ENCODE data around the gene TTC9.
A peak's percentile ranks its signal among the peaks of the same experiment; 100 is the strongest.

TTC9 gene

DNA sequence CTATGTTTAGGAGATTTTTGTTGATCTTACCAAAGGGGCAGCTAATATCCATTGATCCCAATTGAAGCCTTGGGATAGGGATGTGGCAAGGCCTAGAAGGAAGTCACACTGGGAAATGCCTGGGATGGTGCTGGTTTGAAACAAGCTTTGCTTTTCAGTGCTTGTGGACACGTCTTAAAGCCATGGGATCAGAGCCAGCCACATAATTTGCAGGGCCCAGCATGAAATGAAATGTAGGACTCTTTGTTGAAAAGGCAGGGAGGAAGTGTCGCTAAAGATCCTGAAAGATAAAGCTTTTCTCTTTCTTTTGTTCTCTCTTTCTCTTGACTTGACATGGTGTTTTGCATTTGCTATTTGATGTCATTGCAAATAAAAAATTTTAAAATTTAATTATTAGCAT lies 5.0 kb downstream of the TTC9 start:
- DNase-seq: no peak

DNA sequence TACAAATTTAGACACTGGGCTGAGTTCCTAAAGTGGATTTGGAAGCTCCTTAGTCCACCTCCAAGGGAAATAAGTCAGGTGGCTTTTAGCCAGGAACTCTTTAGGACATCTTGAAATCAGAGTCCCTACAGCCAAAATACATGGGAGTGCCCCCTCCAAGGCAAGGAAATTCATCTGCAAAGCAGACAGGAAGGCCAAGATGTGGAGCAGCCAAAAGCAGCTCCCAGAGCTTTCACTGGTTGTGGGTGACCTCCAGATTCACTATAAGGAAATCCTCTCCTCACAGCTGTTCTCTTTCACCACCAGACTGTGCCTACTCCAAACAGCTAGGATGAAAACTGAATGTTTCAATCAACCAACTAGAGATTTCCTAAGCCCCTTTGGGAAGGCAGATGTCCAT lies 6.6 kb downstream of the TTC9 start:
- no peak for DNase-seq

DNA sequence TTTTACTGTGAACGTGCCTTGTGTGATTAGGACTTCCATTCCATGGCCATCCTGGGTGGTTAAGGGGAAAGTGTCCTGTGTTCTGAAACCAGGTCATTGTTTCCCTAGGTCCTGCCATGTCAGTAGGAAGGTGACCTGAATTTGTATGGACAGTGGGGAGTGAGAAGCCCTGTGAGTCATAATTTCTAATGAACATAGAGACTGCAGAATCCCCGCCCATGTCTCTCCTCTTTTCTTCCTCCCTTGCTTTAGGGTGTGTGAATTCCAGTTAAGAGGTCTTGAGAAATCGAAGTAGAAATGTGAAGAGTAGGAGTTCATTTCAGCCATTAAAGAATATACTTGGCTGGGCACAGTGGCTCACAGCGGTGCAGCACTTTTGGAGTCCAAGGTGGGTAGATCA lies 8.1 kb downstream of the TTC9 start:
- no peak for DNase-seq

DNA sequence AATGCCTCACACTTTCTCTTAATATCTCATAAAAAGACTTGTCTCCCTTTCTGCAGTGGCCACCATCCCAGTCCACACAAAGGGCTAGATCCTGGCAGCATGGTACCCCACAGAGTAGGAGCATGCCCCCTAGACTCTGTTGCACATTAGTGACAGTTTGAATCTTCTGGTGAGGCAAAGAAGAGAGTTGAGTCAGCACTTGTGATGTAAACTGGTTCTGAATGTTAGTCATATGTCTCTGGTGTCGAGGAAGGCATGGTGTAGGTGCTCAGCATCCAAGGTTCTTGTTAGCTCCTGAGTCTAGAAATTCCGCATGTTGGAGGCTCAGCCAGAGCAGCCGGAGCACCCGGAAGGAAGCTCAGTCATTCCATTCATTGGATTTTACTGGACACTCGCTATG lies 9.8 kb downstream of the TTC9 start:
- DNase-seq: no peak

DNA sequence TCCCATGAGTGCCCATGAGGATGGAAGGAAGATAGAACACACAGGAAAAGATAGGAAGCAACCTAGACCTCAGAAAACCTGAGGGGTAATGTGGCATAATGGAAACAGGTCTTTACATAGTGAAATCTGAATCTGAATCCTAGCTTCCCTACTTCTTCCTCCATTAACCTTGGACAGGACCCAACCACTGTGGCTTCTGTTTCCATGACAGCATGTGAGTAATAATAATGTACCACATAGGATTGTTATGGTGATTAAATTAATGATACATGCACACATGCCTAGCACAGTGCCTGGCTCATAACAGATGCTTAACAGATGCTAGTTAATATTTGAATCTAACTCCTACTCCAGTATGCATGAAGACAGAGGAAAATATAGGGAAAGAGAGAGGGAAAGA lies 11.2 kb downstream of the TTC9 start:
- DNase-seq: no peak

DNA sequence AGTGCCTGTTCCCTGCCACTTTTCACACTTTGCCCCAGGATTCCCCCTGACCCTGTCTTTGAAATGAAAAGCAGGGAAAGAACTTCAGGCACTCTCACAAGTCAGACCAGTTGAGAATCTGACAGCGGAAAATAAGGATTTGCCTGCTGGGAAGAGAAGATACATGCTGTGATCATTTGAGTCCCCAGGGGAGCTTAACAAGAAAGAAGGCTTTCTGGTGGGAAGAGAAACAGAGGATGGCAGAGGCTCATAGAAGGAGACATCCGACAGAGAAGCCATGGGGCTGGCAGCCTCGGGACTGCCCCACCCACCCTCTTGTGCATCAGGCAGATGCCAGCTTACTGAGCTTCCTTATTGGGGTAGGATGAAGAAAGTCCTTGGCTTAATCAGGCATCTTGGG lies 11.9 kb downstream of the TTC9 start:
- no peak for DNase-seq

DNA sequence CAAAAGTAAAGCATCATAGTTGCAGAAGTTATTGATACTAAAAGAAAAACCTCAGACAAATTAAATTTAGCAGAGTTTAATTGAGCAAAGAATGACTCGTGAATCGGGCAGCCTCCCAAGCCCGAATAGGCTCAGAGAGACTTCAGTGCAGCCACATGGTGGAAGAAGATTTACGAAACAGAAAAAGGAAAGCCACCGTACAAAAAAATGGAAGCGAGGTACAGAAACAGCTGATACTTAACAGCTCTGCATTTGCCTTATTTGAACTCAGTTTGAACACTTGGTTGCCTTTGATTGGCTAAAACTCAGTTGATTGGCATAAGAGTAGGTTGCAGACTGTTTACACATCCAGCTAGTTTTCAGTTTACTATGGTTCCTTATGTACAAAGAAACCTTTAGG lies 12.9 kb downstream of the TTC9 start:
- no peak for DNase-seq

DNA sequence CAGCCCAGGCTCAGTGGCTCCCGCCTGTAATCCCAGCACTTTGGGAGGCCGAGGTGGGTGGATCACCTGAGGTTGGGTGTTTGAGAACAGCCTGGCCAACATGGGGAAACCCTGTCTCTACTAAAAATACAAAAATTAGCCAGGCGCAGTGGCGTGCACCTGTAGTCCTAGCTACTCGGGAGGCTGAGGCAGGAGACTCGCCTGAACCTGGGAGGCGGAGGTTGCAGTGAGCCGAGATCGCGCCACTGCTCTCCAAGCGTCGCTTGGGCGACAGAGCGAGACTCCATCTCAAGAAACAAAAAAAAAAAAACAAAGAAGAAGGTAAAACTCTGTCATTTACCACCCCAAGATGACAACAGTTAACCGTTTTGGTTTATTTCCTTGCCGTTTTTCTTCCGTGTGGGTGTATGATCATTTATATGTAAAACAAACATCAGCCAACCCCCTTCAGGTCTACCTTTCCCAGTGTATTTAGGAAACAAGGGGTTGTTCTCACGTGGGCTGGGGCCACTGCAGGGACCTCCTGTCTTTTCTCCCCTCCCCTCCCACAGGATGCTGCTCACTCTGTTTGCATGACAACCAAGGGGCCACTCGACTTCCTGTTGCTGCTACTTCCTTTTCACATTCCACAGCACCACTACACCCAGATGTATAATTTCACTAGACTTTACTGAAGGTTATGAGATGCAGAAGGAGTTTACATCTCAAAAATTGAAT lies 13.6 kb downstream of the TTC9 start:
- peak; percentile 71 for DNase-seq

DNA sequence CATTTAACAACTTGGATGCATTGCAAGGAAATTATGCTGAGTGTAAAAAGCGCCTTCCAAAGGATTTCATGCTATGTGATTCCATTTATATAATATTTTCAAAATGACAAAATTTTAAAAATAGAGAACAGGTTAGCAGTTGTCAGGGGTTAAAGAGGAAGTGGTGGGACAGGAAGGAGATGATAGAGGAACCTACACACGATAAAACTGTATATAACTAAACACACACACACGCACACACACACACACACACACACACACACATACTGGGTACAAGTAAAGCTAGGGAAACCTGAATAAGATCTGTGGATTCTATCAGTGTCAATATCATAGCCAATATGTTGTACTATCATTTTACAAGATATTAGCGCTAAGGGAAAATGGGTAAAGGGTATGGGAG lies 17.2 kb downstream of the TTC9 start:
- DNase-seq: peak; percentile 33

DNA sequence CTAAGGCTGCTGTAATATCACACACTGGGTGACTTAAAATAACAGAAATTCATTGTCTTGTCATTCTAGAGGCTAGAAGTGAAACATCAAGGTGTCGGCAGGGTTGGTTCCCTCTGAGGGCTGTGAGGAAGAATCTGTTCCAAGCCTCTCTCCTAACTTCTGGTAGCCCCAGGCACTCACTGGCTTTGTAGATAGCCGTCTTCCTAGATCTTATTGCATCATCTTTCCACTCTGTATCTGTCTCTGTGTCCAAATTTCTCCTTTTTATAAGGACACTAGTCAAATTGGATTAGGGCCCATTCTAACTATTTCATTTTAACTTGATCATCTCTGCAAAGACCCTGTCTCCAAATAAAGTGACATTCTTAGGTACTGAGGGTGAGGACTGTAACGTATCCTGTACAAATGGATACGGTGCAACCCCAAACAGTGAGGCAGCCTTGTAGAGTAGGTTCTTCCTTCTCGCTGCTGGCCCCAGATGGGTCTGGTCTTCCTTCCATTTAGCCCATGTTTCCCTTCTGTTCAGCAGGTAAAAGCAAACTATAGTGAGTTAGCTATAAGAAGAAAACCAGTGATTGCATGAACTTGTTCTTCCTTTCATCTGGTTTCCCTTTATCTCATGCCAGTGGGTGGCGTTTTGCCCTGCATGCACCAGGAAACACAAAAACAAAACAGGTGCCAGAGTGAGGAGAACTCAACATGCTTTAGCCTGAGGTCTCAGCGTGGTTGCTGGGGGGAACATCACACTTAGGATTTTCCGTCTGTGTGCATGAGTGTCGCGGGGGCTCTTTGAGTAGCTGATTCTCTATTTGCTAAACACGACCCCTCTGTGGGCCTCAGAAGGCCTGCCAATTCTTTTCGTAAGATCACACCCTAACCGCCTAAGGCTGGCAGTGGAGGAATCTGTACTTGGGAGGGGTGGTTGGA lies 19.5 kb downstream of the TTC9 start:
- peak; percentile 48 for DNase-seq

DNA sequence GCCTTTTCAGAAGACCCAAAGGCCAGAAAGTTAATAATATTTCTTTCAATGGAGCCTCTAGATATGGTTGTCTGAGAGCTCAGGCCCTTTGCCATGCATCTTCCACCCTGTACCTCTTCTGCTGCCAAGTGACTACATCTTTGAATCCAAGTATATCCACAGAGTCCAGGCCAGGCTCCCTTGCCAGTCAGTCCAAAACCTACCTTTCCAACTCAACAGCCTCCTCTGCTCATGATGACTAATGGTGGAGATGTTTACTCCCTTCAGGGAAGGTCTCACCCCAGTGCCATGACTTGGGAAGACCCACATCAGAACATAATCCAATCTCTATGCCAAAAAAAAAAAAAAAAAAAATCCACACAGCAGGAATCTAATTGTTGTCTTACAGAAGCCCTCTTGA lies 20.4 kb downstream of the TTC9 start:
- DNase-seq: no peak

DNA sequence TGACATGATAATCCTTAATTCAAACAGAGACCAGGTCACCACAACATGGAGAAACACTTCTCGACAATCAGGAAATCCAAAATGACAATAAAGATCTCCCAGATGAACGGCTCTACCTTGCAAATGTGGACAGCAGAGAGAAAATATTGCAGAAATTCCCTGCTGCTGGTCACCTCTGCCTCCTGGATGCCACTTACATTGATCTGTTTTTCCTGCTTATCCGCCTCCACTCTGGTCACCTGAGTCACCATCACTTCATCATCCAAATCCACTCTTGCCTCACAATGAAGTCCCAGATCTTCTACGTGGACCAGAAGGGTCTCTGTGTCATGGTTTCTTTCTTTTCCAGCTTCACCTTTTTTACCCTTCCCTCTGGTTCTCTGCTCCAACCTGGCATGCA lies 21.1 kb downstream of the TTC9 start:
- DNase-seq: no peak

DNA sequence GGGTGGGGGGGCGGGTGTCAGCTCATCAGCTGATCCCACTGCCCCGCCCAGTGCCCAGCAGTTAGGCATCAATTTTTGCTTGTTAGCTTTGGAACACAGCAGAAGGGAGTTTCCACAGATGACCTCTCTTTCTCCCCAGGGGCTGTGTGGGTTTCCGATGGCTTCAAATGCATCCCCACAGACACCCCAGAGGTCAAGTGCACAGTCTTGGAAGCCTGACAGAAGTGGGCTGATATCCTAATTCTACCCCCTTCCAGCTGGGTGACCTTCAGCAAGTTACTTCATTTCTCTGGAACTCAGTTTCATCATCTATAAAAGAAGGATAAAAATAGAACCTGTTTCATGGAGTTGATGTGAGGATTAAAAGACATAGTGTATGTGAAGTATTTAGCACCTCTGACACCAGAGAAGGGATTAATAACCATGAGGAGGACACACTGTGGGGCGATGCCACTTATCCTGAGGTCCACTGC lies 22.0 kb downstream of the TTC9 start:
- DNase-seq: no peak

DNA sequence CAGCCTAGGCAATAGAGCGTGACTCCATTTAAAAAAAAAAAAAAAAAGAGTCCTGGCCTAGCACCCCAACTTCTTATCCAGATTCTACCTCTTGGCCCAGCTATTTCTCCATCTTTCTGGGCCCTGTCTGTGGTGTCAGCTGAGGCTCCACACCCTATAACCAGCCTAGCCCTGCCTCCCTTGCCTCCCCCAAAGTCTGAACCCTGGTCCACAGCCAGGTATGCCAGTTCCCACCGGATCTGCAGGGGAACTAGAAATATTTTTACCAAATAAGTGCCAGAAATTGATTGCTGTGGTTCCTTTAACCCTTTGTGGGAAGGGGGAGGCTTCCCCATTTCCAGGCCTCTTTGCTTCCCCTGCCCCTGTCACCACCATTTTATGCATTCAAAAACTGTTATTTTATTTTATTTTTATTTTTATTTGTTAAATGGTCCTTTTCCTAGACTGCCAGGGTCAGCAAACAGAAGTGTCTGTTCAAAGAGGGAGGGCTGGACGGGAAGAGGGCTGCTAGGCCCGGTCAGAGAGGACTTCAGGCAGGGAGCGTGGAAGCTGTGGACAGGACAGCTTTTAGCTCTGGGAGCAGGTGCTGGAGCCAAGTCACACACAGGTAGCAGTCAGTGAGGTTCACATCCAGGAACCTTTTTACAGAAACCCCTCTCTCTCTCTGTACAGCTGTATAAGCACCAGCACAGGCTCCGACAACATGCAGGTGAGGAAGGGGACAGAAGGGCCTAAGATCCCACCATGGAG lies 23.2 kb downstream of the TTC9 start:
- no peak for DNase-seq

DNA sequence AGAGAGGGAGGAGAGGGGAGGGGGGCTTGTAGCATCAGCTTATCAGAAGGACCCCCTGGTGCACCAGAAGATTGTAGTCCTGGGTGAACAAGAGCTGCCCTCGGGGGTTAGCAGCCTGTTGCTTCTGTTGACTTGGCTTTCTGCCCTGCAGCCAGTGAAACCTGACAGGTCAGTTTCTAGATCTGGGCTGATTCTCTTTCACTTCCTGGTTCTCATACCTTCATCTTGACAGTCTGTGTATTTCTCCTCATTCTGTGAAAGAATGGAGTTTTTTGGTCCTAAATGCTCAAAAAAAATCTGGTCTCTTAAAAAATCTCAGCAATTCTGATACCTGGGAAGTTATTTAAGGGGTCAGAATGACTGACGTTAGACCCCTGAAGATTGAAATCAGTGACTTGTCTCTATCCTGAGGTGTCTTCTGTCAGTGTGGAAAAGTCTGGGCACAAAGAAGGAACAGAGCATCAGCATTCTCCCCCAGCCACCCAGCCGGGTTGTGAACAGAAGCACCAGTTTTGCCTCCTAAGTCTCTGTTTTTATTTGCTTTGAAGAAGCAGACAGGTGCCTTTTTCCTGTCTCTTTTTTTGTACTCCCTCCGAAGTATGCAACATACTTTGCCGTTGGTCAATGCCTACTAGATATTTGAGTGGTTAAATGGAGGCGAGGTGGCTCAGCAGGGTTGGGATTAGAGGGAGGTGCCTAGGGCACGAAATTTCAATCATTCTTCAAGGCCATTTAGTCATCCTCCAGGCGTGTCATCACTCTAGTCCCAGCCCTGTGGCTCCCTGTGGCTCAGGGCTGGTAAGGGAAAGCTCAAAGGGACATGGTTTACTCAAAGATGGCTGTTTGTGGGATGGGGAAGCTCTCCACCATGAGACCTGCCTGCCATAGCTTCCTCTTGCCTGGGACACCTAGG lies 24.0 kb downstream of the TTC9 start:
- no peak for DNase-seq

DNA sequence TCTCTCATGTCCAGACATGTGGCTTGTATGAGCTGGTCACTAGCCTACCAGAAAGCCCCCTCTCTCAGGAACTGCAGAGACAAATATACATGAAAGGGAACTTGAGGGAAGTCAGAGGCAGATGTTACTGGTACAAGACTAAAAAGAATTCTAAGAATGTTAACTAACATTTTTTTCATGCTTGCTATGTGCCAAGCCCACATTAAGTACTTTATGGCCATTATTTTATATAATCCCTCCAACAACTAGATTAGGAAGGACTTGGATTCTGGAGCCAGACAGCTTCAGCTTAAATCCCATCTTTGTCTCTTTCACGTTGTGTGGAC lies 24.6 kb downstream of the TTC9 start:
- DNase-seq: no peak

DNA sequence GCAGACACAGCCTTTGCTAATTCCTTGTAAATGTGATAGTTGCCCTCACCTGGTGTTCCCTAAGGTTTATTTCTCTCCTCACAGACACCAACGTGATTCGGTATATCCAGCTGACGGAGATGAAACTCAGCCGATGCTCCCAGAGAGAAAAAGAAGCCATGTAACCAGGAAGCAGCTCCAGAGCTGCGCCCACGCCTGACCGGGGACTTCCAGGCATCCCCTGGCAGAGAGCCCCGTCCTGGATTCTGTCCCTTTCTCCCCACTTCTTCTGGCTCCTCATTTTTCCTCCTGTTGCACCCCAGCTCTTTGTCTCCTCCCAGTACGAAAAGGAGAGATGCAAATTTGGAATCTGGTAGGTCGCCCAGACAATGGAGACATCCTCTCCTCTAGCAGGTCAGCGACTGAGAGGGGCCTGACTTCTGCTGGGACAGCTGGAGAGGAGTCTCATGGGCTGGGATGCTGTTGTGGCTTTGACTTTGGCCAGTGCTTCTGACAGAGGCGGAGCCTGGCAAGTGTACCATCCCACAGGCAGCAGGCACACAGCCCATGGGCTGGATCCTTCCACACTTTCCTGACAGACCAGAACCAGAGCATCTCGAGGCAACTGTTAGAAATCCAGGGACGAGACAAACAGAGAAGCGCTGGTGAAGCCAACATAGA lies 29.4 kb downstream of the TTC9 start:
- no peak for DNase-seq

DNA sequence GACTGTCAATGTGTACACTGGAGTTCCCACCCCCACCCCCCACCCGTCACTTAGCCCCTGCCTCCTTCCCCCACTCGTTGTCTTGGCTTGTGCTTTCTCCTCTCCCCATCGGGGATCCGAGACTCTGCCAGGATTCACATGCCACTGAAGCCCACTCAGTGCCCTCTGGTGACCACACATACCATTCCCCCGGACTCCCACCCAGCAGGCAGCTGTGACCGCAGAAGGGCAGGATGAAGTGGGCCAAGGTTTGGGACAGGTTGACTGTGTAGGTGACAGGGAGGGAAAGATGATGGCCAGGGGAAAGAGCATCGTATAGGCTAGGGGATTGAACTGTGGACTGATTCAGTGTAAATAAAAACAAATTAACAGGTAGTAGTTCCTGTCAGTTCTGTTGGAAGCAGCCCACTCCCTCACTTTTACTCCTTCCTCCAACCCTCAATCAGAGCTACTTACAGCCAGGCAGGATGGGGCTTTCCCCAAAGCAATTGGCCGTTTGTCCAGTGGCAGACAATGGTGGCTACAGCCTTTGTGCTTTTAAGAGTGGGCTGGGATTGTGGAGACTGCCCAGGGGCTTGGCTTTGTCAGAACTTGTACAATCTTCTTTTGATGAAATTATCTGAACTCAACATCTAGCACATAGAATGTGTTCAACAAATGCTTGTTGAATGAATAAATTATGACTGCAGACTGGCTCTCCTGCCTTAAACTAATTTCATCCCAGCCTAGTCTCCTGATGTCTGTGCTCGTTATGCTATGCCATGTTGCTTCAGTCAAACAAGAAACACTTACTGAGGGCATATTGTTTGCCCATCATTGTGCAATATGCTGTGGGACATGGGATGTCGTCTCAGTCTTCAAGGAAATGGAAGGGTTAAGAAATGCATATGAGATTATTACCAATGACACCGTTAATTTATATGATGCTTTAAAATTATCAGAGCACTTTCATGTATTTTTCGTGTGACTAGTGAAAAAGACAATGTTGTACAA lies 30.2 kb downstream of the TTC9 start:
- no peak for DNase-seq

DNA sequence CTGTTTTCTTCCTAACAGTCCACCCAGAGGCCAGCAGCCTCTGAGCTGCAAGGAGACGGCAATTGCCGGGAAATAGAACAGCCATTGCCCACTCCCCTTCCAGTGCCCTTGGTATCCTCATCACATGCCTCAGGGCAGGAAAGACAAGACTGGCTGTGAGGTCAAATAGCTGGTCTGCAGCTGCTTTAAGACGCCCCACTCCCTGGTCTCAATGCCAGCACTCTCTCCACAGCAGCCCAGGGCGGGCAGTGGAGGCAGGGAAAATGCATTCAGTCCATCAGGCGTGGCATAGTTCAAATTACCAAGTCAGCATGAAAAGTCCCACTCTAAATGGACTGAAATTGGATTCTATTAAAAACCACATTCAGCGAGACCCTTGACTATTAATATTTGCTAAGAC lies 35.6 kb downstream of the TTC9 start:
- no peak for DNase-seq

DNA sequence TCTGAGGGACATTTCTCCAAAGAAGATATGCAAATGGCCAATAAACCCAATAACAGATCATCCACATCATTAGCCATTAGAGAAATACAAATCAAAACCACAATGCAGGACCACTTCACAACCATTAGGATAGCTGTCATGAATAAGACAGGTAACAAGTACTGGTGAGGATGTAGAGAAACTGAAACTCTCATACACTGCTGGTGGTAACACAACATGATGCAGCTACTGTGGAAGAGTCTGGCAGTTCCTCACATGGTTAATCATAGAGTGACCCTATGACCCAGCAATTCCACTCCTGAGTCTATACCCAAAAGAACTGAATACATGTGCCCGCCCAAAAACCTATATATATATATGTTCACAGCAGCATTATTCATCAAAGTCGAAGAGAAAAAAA lies 39.0 kb downstream of the TTC9 start:
- no peak for DNase-seq

DNA sequence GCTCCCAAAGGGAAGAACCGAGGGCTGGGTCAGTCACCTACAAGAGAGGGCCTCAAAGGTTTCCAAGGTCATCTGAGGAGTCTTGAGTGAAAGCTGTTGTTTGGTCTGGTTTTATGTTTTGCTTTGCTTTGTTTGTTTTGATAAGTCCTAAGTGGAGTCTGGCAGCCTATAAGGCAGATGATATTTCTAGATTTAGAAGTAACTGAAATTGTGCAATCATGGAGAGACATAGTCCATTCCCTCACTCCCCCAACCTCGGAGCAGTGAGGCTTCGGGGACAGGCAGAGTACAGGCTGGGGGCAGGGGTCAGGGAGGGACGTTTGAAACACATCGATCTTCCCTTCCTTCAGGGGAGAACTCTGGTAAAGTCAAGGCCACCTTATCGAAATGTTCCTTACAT lies 42.3 kb downstream of the TTC9 start:
- DNase-seq: no peak
